HG03095 (cell line): ENCODE measurements around the gene NTNG1.
"Not testable (repeated sequence)": the region's sequence is repeated elsewhere in the genome, so short reads cannot be mapped to it uniquely, and the experiment has no call there.

Source experiments
- ATAC-seq: cut with Tn5 transposase; IDR thresholded peaks from one replicate; pipeline ENCODE4 v1.9.1; 2021; ENCODE audit warnings: moderate library complexity; ENCODE audit not compliant: unreplicated experiment

NTNG1 gene

GRCh38 chr1:107142140-107142542 is 1.3 kb downstream of the NTNG1 start:
- ATAC-seq, result no peak

GRCh38 chr1:107142666-107143065 is 1.8 kb downstream of the NTNG1 start:
- ATAC-seq, result no peak

- ATAC-seq, result no peak
Observed at GRCh38 chr1:107145637-107146036, 4.8 kb downstream of the NTNG1 start.

GRCh38 chr1:107147843-107148242 is 7.0 kb downstream of the NTNG1 start:
- ATAC-seq, result no peak

- ATAC-seq, result no peak
Observed at GRCh38 chr1:107149946-107150345, 9.1 kb downstream of the NTNG1 start.

GRCh38 chr1:107151295-107151694 is 10.5 kb downstream of the NTNG1 start:
- ATAC-seq, result no peak

GRCh38 chr1:107152395-107152794 is 11.6 kb downstream of the NTNG1 start:
- ATAC-seq, result no peak

GRCh38 chr1:107153014-107153413 is 12.2 kb downstream of the NTNG1 start:
- ATAC-seq, result no peak

- no peak for ATAC-seq
Observed at GRCh38 chr1:107158496-107158895, 17.7 kb downstream of the NTNG1 start.

- no peak for ATAC-seq
Observed at GRCh38 chr1:107158991-107159390, 18.2 kb downstream of the NTNG1 start.

GRCh38 chr1:107162745-107163144 is 21.9 kb downstream of the NTNG1 start:
- ATAC-seq, result no peak

GRCh38 chr1:107164901-107165300 is 24.1 kb downstream of the NTNG1 start:
- ATAC-seq, result not testable (repeated sequence)

GRCh38 chr1:107169615-107170014 is 28.8 kb downstream of the NTNG1 start:
- ATAC-seq, result no peak

- no peak for ATAC-seq
Observed at GRCh38 chr1:107171333-107171732, 30.5 kb downstream of the NTNG1 start.

GRCh38 chr1:107172450-107173170 is 31.8 kb downstream of the NTNG1 start:
- ATAC-seq, result no peak

GRCh38 chr1:107175102-107175909 is 34.5 kb downstream of the NTNG1 start:
- no peak for ATAC-seq

GRCh38 chr1:107181253-107181969 is 40.6 kb downstream of the NTNG1 start:
- ATAC-seq, result no peak

GRCh38 chr1:107183011-107183410 is 42.2 kb downstream of the NTNG1 start:
- ATAC-seq, result no peak

- ATAC-seq, result no peak
Observed at GRCh38 chr1:107184888-107185287, 44.0 kb downstream of the NTNG1 start.

- ATAC-seq, result no peak
Observed at GRCh38 chr1:107187399-107187798, 46.6 kb downstream of the NTNG1 start.

GRCh38 chr1:107188160-107188559 is 47.3 kb downstream of the NTNG1 start:
- no peak for ATAC-seq

GRCh38 chr1:107194380-107194779 is 53.5 kb downstream of the NTNG1 start:
- ATAC-seq, result no peak
